Middle frontal gyrus (tissue), 1 donor: ENCODE results near the gene ATRIP.

Source experiments
- DNase-seq: peaks from one replicate; pipeline ENCODE4 v3.0.0-alpha.2; 2015; ENCODE audit warnings: low spot score; ENCODE audit errors: extremely low spot score

The ATRIP gene

DNA sequence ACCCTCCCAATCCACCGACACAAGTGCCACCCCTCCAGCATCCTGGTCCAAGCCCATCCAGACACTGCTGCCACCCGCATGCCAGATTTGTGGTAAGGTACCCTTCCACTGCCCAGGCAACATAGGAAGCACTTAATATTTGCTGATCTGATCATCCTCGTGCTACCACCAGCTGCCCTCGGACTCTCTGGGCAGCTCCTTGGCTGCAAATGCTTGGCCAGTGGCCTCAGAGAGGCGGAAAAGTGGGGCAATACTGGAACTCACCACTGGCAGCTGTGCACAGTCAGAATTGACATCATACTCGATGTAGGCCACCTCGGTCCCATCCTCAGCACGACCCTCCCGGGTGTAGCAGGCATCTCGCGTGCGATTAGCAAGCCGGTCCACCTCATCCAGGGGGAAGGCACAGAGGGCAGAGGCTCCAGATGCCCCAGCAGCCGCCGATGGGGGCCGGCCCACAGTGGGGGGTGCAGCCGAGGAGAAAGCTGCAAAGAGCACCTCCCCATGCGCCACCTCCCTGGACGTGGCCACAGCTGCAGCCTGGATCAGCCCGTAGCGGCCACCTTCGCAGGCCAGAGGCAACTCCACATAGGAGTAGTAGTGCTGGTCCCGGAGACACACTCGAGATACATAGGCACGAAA is 23.2 kb upstream of the ATRIP start:
- no peak for DNase-seq

DNA sequence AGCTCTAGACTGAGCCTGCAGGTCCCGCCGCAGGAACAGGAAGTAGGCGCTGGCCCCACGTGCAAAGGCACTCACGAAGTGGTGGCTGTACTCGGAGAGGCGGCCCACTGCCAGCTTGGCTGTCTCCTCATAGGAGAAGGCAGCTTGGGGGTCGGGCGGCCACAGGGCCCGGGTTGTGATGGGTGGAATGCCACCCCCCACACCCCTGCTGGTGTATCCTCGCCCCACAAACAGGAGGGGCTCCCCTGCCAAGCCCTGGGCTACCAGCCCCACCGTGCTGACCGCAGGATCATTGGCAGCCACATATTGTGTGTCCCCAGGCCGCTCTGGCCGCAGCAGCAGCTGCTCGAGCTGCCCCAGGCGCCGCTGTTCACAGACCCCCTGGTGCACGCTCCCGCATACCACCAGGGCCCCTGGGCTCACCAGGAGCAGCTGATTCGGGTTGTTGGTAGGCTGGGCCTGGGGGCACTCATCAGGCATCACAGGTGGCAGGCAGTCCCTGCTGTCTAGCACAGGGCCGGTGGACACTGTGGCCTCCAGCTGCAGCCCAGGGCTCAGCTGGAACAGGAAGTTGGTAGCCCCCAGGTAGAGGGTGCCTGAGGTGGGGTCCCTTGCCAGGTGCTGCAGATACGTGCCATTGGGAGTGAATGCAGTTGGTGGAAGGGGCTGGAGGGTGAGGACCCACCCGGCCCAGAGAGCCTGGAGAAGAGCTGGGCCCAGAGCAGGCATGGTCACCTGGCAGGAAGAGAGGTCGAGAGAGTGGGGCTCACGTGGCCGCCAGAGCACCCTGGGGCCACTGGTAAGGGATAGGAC is 22.4 kb upstream of the ATRIP start:
- DNase-seq: no peak

DNA sequence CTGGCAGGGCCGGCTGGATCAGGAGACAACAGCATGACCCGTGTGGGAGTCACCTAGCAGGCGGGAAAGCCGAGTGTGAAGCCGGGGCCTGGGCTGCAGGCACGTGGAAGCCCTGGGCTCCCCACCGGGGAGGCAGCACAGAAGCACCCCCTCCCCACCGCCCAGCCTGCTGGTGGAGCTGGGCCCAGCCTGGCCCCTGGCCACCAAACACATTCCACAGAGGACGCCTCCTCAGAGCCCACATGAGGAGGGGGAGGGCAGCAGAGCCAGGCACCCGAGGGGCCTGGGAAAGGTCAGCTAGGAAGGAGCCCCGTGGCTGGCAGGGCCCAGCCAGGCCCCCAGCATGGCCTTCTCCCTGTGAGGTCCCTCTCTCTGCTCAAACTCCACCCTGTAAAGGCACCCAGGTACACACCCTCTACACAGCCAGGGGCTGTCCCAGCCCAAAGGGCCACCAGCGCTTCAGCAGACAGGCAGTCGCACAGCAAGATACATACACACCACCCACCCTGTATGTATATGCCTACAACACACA is 21.2 kb upstream of the ATRIP start:
- DNase-seq: no peak

DNA sequence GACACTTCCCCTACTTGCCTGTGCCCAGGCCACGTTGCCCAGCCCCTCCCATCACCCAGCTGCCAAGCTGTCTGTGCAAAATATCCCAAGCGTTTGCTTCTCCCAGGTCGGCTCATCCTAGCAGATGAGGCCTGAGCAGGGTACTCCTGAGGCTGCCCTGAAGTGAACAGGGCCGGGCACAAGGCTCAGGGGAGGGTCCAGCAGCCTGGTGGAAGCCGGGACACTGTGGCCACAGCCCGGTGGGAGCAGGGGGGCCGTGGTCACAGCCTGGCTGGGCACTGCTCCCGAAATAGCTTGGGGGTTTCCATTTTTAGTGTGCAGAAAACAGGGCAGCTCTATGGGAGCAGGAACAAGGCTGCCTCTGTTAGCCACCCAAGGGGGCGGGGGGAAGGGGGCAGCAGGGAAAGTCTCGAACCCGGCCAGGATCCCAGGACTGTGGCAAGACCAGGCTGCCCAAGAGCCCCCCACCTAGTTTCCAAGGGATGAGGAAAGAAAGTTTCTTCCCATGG is 20.1 kb upstream of the ATRIP start:
- DNase-seq: peak; percentile 70

DNA sequence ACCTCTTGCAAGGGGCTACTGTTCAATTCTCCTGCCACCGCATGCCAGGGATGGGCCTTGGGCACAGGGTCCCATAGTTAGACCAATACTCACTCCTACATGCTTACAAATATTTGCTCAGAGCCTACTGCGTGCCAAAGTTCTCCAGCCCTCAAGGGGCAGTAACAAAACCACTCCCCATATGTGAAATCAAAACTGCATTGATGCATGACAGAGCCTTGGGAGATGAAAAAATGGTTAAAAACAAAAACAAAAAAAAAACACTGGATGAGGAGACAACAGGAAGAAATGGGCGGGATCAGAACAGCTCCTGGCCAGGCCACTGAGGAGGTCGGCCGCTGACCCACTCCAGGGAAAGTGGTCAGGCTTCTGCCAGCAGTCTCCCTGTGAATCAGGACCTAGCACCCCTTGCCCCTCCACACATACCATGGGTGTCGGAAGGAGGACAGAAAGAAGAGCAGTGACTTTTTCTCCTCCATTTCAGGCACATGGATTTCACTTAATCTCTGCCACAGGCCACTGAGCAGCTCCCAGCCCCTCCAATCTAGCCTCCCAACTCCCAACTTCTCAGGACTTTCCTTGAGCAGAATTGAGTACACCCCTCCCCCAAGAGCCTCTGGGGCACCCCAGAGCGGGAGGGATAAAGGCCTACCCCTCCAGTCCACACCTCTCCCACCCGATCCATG is 19.4 kb upstream of the ATRIP start:
- DNase-seq: no peak

DNA sequence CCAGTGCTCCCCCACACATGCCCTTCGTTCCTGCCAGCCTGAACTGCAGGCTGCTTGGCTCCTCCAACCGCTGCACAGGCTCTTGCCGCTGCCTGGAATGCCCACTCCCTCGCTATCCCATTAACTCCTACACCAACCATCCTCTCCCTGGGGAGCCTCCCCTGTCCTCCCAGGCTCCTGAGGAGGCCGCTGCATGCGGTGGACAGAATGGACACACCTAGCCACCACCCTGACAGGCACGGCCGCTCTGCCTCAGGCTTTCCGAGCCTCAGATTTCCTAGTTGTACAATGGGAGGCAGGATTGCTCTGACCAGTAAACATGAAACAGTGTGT is 18.9 kb upstream of the ATRIP start:
- DNase-seq: no peak

DNA sequence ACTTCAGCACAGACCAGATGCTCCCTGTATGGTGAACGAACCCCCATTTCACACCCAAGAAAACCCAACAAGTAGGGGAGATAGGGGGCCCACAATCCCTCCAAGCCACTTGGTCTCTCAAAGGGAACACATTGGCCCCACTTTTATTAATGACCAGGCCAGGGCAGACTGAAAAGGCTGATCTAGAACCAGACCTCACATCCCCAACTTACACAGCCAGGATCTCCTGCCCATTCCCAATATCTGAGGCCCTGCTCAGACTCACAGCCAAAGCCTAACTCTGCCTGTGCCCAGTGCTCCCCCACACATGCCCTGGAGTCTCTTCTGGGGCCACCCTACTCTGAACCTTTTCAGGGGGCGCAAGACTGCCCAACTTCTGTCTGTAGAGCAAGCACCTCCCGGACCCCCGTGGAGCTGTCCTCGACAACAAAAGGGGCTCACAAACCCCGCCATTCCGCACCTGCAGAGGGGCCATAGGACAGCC is 18.4 kb upstream of the ATRIP start:
- DNase-seq: no peak

DNA sequence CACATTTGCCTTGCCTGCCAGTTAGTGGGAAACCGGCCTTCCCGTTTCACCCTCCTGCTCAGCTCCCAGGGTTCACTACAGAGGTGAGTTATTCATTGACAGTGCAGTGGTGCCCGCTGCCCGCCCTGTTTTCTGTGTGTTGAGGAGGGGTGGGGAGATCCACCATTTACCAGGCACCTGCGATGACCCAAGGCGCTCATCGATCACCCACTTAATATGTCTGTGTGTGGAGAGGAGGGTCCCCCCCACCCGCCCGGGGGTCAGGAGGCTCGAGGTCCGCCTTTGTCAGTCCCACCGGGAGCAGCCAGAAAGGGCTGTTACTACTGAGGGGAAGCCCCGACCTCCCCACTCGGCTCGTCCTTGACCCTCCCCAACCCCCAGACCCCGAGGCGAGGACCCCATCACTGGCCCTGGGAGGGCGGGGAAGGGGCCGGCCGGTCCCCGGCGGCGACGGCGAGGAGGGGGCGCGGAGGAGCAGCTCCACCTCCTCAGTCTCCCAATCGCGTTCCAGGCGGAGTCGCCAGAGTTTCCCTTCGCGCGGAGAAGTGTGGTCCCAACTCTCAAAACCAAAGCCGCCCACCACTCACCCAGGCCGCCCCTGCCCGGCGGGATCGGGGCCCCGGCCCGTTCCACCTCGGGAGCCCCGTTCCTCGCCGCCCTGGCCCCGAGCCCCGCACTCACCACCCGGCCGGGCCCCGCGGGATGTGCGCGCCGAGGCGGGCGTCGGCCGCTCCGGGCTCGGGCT is 17.8 kb upstream of the ATRIP start:
- DNase-seq: no peak

DNA sequence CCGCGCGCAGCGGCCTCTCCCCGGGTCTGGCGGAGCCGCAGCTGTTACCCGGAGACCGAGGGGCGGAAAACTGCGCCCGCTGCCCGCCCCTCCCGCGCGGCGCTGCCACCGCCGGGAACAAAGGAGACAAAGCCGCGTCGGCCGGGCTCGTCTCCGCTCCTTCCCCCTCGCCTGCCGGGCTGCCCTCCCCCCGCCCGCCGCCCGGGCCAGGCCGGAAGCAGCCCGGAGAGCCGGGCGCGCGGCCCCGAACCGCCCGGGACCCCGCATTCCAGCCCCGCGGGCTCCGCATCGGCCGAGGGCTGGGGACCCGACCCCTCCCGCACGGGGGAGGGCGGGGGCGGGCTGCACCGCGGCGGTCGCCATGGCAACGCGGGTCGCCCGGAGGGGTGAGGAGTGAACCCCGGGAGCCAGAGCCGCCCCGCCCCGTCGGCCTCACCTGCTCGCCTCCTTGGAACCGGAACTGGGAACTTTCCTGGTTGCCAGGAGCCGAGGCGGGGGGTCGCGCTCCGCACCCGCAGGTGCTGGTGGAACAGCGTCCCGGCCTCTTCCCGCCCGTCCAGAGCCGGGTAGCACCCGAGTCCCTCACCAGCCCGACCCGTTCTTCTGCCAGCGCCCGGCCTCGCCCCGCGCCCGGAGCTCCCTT is 17.1 kb upstream of the ATRIP start:
- DNase-seq: peak; percentile 59

DNA sequence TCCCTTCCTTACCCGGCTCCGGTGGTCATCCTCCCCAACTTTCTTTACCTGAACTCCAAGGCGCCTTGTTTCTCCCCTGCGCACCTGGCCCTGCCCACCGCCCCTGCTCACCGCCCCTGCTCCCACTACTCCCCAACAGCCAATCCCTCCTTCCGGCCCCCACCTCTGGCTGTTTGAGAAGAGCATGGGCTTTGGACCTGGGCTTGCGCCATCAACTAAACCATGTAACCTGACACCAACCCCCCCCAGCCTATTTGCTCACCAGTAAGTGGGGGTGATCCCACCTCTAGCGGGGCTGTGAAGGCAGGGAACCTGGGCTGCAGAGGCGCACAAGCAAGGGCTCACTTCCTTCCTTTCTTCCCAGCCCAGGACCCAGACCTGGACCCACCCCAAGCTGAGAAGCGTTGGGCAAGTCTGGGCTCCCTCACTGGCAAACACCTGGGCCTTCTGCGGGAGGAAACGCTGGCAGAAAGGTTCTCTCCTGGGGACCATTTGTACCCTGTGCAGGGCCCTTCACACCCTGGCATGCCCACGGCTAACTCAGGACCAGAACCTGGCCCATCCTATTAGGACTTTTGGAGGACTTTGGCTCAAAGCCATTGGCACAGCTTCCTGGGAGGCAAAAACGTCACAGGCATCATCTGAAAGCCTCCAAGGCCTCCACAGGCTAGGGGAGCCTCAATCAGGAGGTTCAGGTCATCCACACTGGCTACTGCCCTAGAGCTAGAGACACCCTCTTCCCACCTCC is 16.4 kb upstream of the ATRIP start, which contains the start of gene PLXNB1:
TSS of gene PLXNB1 (minus strand) at position 127 of the 748 bp plus-strand sequence. CDS start 5,475 bp downstream, outside the sequence.
- no peak for DNase-seq

DNA sequence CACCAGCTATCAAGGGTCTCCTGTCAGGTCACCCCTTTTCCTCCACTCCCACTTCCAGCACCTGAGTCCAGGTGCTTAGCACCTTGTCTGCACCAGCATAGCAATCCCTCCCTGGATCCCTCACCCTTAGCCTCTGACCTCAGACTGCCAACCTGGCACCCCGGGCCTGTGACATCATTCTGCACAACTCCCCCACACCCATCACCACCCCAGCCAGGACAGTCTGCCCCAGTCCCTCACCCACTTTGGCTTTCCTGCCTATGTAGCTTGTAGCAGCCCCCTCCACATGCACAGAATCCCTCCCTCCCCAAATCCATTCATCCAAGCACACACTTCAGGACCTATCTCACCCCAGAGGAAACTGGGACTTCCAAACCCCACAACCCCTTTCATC is 15.8 kb upstream of the ATRIP start:
- no peak for DNase-seq

DNA sequence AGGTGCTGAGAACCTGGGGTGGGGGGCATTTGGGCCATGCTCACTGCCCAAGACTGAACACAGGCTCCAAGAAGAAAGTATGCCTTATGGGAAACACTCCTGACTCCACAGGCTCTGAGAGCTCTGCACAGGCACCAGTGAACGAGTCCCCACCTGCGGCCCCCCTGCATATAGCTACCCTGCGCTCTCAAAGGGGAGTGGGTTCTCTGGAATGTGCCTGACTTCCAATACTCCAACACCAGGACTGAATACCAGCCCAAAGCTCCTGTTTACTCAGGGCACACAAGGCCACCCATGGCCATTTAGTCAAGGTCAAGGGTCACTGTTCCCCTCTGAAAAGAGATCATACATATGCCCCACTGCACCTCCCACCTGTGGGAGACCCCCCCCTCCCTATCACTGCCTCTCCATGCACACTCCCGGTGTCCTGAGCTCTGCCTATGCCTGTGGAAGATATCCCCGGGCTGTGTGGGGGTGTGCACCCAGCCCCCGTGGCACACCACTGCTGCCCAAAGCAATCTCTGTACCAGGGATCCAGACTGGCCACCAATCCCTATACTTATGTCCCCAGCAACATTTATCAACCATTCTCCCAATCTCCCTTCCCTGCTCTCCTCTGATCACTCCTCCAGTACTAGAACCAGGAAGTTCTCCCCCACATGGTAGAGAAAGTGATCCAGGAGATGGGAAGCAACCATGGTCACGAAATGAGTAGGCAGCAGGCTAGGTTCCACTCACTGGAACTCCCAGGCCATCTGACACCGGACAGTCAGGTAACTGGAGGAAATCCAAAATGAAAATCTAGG is 15.1 kb upstream of the ATRIP start:
- DNase-seq: no peak

DNA sequence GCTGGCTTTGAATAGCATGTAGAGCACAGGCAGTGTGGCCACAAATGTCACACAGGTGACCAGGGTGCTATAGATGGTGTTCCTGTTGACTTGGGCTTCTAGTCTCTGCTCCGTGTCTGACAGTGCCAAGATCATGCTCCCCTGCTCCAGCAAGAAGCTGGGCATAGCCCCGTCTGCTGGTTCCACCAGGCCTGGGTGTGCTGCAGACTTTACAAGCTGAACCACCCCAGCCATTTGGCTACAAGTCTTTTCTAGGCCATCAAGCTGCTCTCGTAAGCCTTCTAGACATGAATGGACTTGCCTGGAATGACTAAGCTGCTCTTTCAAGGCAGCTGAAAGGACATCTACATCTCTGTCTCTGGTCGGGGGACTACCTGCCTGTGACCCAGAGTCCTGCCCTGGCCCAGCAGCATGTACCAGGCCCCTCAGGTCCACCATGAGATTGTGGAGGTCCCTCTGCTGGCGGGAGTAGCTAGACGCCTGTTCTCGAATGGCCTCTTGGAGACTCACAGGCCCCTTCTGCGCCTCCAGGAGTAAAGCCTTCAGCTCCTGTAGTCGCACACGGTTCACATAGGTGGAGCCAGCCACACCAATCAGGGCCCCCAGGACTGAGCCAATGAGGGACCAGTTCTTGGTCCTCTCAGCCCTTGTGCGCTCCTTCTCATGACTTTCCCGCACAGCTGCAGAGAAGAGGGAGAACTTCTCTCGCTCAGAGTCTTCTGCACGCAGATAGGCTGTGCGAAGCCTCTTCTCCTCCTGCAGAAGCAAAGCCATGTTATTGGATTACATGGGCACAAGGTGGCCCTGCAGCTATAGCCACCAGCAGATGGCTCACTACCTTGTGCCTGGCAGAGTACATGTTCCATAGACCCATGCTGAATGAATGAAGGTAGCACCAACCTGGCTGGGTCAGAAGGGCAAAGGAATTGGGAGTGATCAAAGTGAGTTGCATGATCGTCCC is 13.8 kb upstream of the ATRIP start:
- DNase-seq: no peak

DNA sequence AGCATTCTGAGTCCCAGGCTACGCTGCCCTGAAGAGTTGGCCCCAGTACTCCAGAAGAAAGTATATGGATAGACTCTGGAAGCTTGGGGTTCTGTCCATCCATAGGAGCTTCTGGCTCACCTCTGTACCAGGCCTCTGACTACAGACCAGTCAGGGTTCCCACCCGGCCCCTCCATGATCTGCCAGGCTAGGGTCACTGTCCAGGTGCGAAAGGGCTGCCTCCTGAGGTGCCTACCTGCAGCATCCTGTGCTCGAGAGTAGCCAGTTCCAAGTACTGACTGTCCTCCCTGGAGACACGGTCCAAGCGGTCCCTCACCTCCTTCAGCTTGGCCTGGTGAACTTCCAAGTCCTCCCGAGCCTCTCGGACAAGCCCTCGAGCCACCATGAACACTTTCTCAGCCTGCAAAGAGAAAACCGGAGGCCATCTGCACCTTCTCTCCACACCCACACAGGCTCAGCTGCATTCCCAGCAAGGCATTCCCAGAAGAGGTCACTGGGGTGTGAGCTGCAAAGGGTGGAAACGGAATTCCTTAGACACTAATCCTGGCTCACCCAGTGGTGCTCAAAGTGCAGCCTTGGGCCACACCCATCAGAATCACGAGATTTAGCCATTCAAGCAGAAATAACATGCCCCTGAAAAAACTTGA is 12.9 kb upstream of the ATRIP start:
- DNase-seq: no peak

DNA sequence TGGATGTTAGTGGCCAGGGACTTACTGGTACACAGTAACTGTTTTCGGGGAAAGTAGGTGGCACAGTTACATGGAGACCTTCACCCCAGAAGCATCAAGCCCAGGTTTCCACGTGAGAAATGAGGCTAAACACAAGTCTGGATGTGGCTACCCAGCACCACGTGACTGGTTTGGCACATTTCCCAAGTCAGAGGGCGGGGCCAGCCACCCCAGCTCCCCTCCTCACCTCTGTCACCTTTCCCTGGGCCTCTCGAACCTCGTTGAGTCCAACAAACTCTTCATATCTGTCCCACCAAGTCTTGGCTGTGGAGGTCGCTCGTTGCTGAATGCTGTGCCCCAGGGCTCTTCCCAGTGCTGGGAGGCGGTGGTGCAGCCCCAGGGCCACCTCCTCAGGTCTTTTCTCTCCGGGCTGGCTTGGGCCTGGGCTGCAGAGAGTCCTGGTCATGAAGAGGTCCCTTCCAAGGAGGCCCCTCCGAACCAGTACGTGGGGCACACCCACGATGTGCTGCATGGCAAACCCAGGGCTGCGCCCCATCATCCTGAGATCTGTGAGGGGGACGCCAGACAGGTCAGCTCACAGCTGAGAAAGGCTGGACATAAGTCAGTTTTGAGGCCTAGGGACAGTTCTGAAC is 11.8 kb upstream of the ATRIP start:
- no peak for DNase-seq

DNA sequence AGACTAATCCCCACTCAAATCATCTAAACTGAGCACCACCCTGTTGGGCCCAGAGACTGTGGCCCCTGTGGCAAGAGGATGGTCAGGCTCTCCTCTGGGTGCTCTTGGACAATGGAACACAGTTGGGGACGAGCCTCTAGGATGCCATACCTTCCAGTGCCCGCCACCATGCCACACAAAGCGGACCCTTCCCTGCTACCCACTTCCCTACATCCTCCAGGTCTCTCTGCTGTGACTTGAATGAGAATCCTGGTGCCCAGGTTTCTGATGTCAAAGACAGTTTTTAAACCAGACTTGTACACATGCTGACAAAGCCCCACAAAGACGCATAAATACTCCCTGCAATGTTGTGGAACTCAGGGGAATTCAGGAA is 11.3 kb upstream of the ATRIP start:
- DNase-seq: no peak
